Cardiac muscle cell (in vitro differentiated cells and primary cell): Measurements from ENCODE around the gene YARS2. TPM values are rescaled to one million over a fixed set of nuclear protein-coding genes. Genes with fewer than 3 reads are reported as not detected.

ENCODE experiments used
- DNase-seq, 2 donors: peaks; one replicate each; pipeline versions ENCODE4 v3.0.0 to v3.0.0-alpha.2; 2010 to 2017; ENCODE audit warnings: low read depth in 1 of 2, low spot score in 1 of 2
- H3K27ac ChIP-seq: fragments of 200-600 bp; sonication (generic); 2 replicates; pipeline ENCODE4 v1.5.1; 2016
- H3K27me3 ChIP-seq: fragments of 200-600 bp; sonication (generic); 2 replicates; pipeline ENCODE4 v1.6.0; 2016; ENCODE audit warnings: control low read depth
- H3K36me3 ChIP-seq: fragments of 200-600 bp; sonication (generic); 2 replicates; pipeline ENCODE4 v1.5.1; 2016; ENCODE audit warnings: control low read depth
- H3K4me1 ChIP-seq: fragments of 200-600 bp; sonication (generic); 2 replicates; pipeline ENCODE4 v1.8.1; 2017; ENCODE audit warnings: low read depth, mild to moderate bottlenecking, mixed run types
- H3K4me3 ChIP-seq: fragments of 200-600 bp; sonication (generic); 2 replicates; pipeline ENCODE4 v1.5.1; 2016; ENCODE audit warnings: mild to moderate bottlenecking
- H3K9me3 ChIP-seq: fragments of 200-600 bp; sonication (generic); 2 replicates; pipeline ENCODE4 v1.5.1; 2017; ENCODE audit warnings: low read depth, mild to moderate bottlenecking, control low read depth
- CTCF ChIP-seq: IDR thresholded peaks from 2 replicates; pipeline ENCODE4 v1.5.1; 2012; ENCODE audit warnings: low read depth, mild to moderate bottlenecking, low read length
- polyA plus RNA-seq: library from polyadenylated mRNA; unstranded; fragments of >200 nt; fragmentation: Nextera tagmentation; extraction: Ambion mirVana; gene quantifications from 2 replicates; pipeline ENCODE4 v1.2.1, GENCODE V29; 2016
- total RNA-seq: library from RNA; depleted of rRNA; stranded (reverse); fragments of >200 nt; gene quantifications from 2 replicates; pipeline ENCODE4 v1.2.3, GENCODE V29; 2016

YARS2 gene
- total and polyA plus RNA-seq, 2 experiments from 2014 or later: 33.4 to 39.9 TPM

- Histone ChIP-seq H3K27me3 (no peaks in the 10 kb centered on the region), H3K4me1 (peaks cover 8% of the 10 kb centered on the region), H3K36me3 (peaks cover 24% of the 10 kb centered on the region), H3K4me3 (peak overlapping the region; percentile 89), H3K27ac (no peak overlapping the region), H3K9me3 (no peaks in the 10 kb centered on the region)
- peak in 1 of 2 donors; percentile 12 for DNase-seq
- no peak for TF ChIP-seq CTCF
These were observed 1.6 kb downstream of the YARS2 start for GRCh38 chr12:32754111-32754510.

GRCh38 chr12:32753605-32754004 is 2.1 kb downstream of the YARS2 start:
- Histone ChIP-seq H3K4me1 (peaks cover 8% of the 10 kb centered on the region), H3K4me3 (no peak overlapping the region), H3K36me3 (peaks cover 29% of the 10 kb centered on the region), H3K27ac (no peak overlapping the region), H3K27me3 (no peaks in the 10 kb centered on the region), H3K9me3 (no peaks in the 10 kb centered on the region)
- TF ChIP-seq CTCF: no peak
- DNase-seq: no peak

- no peak for DNase-seq
- peaks cover 66% of the 10 kb centered on the region for H3K36me3 ChIP-seq
- H3K4me3 ChIP-seq: no peak overlapping the region
- peaks cover 19% of the 10 kb centered on the region for H3K4me1 ChIP-seq
- no peak overlapping the region for H3K27ac ChIP-seq
- no peak for TF ChIP-seq CTCF
- no peaks in the 10 kb centered on the region for H3K9me3 ChIP-seq
- no peaks in the 10 kb centered on the region for H3K27me3 ChIP-seq
These were observed 12.4 kb downstream of the YARS2 start for GRCh38 chr12:32743264-32743663.

- no peaks in the 10 kb centered on the region for H3K27me3 ChIP-seq
- peaks cover 30% of the 10 kb centered on the region for H3K4me1 ChIP-seq
- no peak overlapping the region for H3K4me3 ChIP-seq
- no peak for TF ChIP-seq CTCF
- peaks cover 59% of the 10 kb centered on the region for H3K36me3 ChIP-seq
- H3K9me3 ChIP-seq: no peaks in the 10 kb centered on the region
- no peak overlapping the region for H3K27ac ChIP-seq
- no peak for DNase-seq
These were observed 13.6 kb downstream of the YARS2 start for GRCh38 chr12:32742133-32742532.

- peak overlapping the region; percentile 41 for H3K27ac ChIP-seq
- H3K4me1 ChIP-seq: peaks cover 31% of the 10 kb centered on the region
- peaks cover 34% of the 10 kb centered on the region for H3K36me3 ChIP-seq
- TF ChIP-seq CTCF: no peak
- DNase-seq: peak in 1 of 2 donors; percentile 71
- H3K4me3 ChIP-seq: no peak overlapping the region
- no peaks in the 10 kb centered on the region for H3K27me3 ChIP-seq
- no peaks in the 10 kb centered on the region for H3K9me3 ChIP-seq
These were observed 16.4 kb downstream of the YARS2 start for GRCh38 chr12:32739279-32739678.

GRCh38 chr12:32737715-32738114 is 18.0 kb downstream of the YARS2 start:
- H3K4me3 ChIP-seq: no peak overlapping the region

More at GRCh38 chr12:32737715-32738114, 18.0 kb downstream of the YARS2 start:
- Histone ChIP-seq H3K9me3 (no peaks in the 10 kb centered on the region), H3K4me1 (peaks cover 31% of the 10 kb centered on the region), H3K27ac (no peak overlapping the region), H3K36me3 (peaks cover 28% of the 10 kb centered on the region), H3K27me3 (no peaks in the 10 kb centered on the region)
- DNase-seq: peak in 1 of 2 donors; percentile 32
- no peak for TF ChIP-seq CTCF
